H9 (cell line): ENCODE results near the gene EXOC3L1. TPM values are rescaled to one million over a fixed set of nuclear protein-coding genes. Genes with fewer than 3 reads are reported as not detected.

Experiments
- DNase-seq: peaks from one replicate; pipeline ENCODE4 v3.0.0-alpha.2; 2017
- H2AFZ ChIP-seq: one replicate; pipeline ENCODE4 v1.6.1; 2013; ENCODE audit warnings: mild to moderate bottlenecking, low read length, control low read depth, moderate library complexity
- H2AK5ac ChIP-seq: 2 replicates; pipeline ENCODE4 v1.6.1; 2013; ENCODE audit warnings: low read length, control low read depth, mixed read lengths; ENCODE audit not compliant: insufficient read length
- H2BK120ac ChIP-seq: one replicate; pipeline ENCODE4 v1.6.1; 2013; ENCODE audit warnings: low read depth, mild to moderate bottlenecking, low read length, control low read depth, inconsistent platforms; ENCODE audit not compliant: poor library complexity, severe bottlenecking
- H2BK12ac ChIP-seq: 2 replicates; pipeline ENCODE4 v1.6.1; 2013; ENCODE audit warnings: low read length, control low read depth, mixed read lengths, low read depth; ENCODE audit not compliant: insufficient read length
- H2BK15ac ChIP-seq: 2 replicates; pipeline ENCODE4 v1.6.1; 2013; ENCODE audit warnings: low read depth, low read length, control low read depth
- H2BK20ac ChIP-seq: one replicate; pipeline ENCODE4 v1.6.1; 2013; ENCODE audit warnings: low read depth, mild to moderate bottlenecking, low read length, control low read depth, inconsistent platforms; ENCODE audit not compliant: poor library complexity, severe bottlenecking
- H2BK5ac ChIP-seq: 2 replicates; pipeline ENCODE4 v1.6.1; 2013; ENCODE audit warnings: low read length, control low read depth, mixed read lengths; ENCODE audit not compliant: insufficient read length
- H3K14ac ChIP-seq: 2 replicates; pipeline ENCODE4 v1.6.1; 2013; ENCODE audit warnings: low read length, control low read depth; ENCODE audit not compliant: insufficient read depth
- H3K18ac ChIP-seq: 2 replicates; pipeline ENCODE4 v1.6.1; 2013; ENCODE audit warnings: low read depth, mild to moderate bottlenecking, mixed read lengths, low read length, control low read depth; ENCODE audit not compliant: insufficient read length
- H3K23ac ChIP-seq: 2 replicates; pipeline ENCODE4 v1.6.1; 2013; ENCODE audit warnings: low read length, control low read depth, mixed read lengths, low read depth; ENCODE audit not compliant: insufficient read length
- H3K23me2 ChIP-seq: 2 replicates; pipeline ENCODE4 v1.6.1; 2013; ENCODE audit warnings: low read depth, mild to moderate bottlenecking, mixed read lengths, low read length, control low read depth; ENCODE audit not compliant: insufficient read length, poor library complexity, severe bottlenecking
- H3K27ac ChIP-seq: 2 replicates; pipeline ENCODE4 v1.5.1; 2013; ENCODE audit warnings: low read length, control low read depth, mixed read lengths, low read depth; ENCODE audit not compliant: insufficient read length
- H3K27me3 ChIP-seq: 2 replicates; pipeline ENCODE4 v1.6.1; 2013; ENCODE audit warnings: low read length, control low read depth, inconsistent platforms; ENCODE audit not compliant: insufficient read depth
- H3K4ac ChIP-seq: 2 replicates; pipeline ENCODE4 v1.6.1; 2013; ENCODE audit warnings: low read depth, mild to moderate bottlenecking, control low read depth, inconsistent platforms, low read length, moderate library complexity
- H3K4me1 ChIP-seq: 2 replicates; pipeline ENCODE4 v1.6.1; 2013; ENCODE audit warnings: low read length, control low read depth, inconsistent platforms; ENCODE audit not compliant: insufficient read depth
- H3K4me2 ChIP-seq: 2 replicates; pipeline ENCODE4 v1.6.1; 2013; ENCODE audit warnings: low read length, control low read depth, mixed read lengths; ENCODE audit not compliant: insufficient read length, insufficient read depth
- H3K56ac ChIP-seq: 2 replicates; pipeline ENCODE4 v1.6.1; 2013; ENCODE audit warnings: low read depth, mild to moderate bottlenecking, mixed read lengths, low read length, control low read depth; ENCODE audit not compliant: insufficient read length
- H3K79me1 ChIP-seq: 2 replicates; pipeline ENCODE4 v1.6.1; 2013; ENCODE audit warnings: low read depth, mild to moderate bottlenecking, moderate library complexity, low read length, control low read depth, inconsistent platforms; ENCODE audit not compliant: insufficient read depth, poor library complexity, severe bottlenecking
- H3K79me2 ChIP-seq: 2 replicates; pipeline ENCODE4 v1.6.1; 2013; ENCODE audit warnings: low read length, control low read depth, inconsistent platforms; ENCODE audit not compliant: insufficient read depth
- H3K9ac ChIP-seq: 2 replicates; pipeline ENCODE4 v1.6.1; 2013; ENCODE audit warnings: low read length, control low read depth, mixed read lengths; ENCODE audit not compliant: insufficient read length; ENCODE audit errors: extremely low read depth
- H3K9me3 ChIP-seq: one replicate; pipeline ENCODE4 v1.6.1; 2013; ENCODE audit warnings: low read depth, low read length, inconsistent platforms; ENCODE audit not compliant: control insufficient read depth
- H3T11ph ChIP-seq: one replicate; pipeline ENCODE4 v1.6.1; 2013; ENCODE audit warnings: mild to moderate bottlenecking, low read length, control low read depth, inconsistent platforms
- H4K20me1 ChIP-seq: one replicate; pipeline ENCODE4 v1.6.1; 2013; ENCODE audit not compliant: control insufficient read depth, insufficient read length, insufficient read depth
- H4K5ac ChIP-seq: 2 replicates; pipeline ENCODE4 v1.6.1; 2013; ENCODE audit warnings: low read depth, mild to moderate bottlenecking, mixed read lengths, low read length, control low read depth; ENCODE audit not compliant: insufficient read length
- H4K8ac ChIP-seq: replicated peaks from 2 replicates; pipeline ENCODE4 v1.6.1; 2013; ENCODE audit warnings: low read length, control low read depth, mixed read lengths, low read depth; ENCODE audit not compliant: insufficient read length
- H4K91ac ChIP-seq: 2 replicates; pipeline ENCODE4 v1.6.1; 2013; ENCODE audit warnings: low read depth, mild to moderate bottlenecking, moderate library complexity, mixed read lengths, low read length, control low read depth; ENCODE audit not compliant: insufficient read length
- H3K27ac Mint-ChIP-seq, 3 experiments: 2 replicates in 2 of 3; 3 replicates in 1 of 3; pipeline ENCODE4 v1.8.0; 2020 to 2021; ENCODE audit warnings: mixed read lengths in 3 of 3, mild to moderate bottlenecking in 1 of 3, moderate library complexity in 1 of 3
- H3K27me3 Mint-ChIP-seq: 2 replicates; pipeline ENCODE4 v1.8.0; 2021; ENCODE audit warnings: low read depth, mild to moderate bottlenecking, moderate library complexity, mixed read lengths
- H3K36me3 Mint-ChIP-seq, 3 experiments: 2 replicates in 2 of 3; 3 replicates in 1 of 3; pipeline ENCODE4 v1.8.0; 2020 to 2021; ENCODE audit warnings: low read depth in 3 of 3, mixed read lengths in 3 of 3; ENCODE audit not compliant: insufficient read depth in 1 of 3
- H3K4me1 Mint-ChIP-seq, 2 experiments: 2 replicates each; pipeline ENCODE4 v1.8.0; 2020; ENCODE audit warnings: mixed read lengths in 2 of 2
- H3K4me3 Mint-ChIP-seq, 2 experiments: 2 replicates in 1 of 2; 3 replicates in 1 of 2; pipeline ENCODE4 v1.8.0; 2020 to 2021; ENCODE audit warnings: mild to moderate bottlenecking in 2 of 2, mixed read lengths in 2 of 2, moderate library complexity in 1 of 2
- H3K9me3 Mint-ChIP-seq, 2 experiments: 2 replicates in 1 of 2; 3 replicates in 1 of 2; pipeline ENCODE4 v1.8.0; 2020; ENCODE audit warnings: mild to moderate bottlenecking in 2 of 2, mixed read lengths in 2 of 2, moderate library complexity in 1 of 2
- CTCF ChIP-seq: fragments of 200-600 bp; sonication (generic); conservative IDR thresholded peaks from 3 replicates; pipeline ENCODE4 v1.8.0; 2021; ENCODE audit warnings: antibody characterized with exemption, mild to moderate bottlenecking
- WGBS: extraction: QIAGEN DNeasy Blood & Tissue Kit; methylation state at CpG from one replicate; pipeline ENCODE4 v1.1.7; 2013; ENCODE audit warnings: missing lambda C conversion rate, low lambda C conversion rate, mixed read lengths; ENCODE audit not compliant: insufficient read length; ENCODE audit errors: extremely low coverage; 5-methylcytosine and 5-hydroxymethylcytosine counted together
- total RNA-seq: library from RNA; stranded (reverse); gene quantifications from 2 replicates; pipeline ENCODE4 v1.2.1, GENCODE V29; 2021

Gene EXOC3L1
- total RNA-seq, 1 experiment from 2014 or later, result 3.3 TPM

- Histone ChIP-seq H3K14ac (no peak overlapping the region), H3K79me1 (no peaks in the 10 kb centered on the region), H2AFZ (no peak overlapping the region), H3T11ph (no peak overlapping the region), H4K91ac (no peak overlapping the region), H3K4me1 (peaks cover 2% of the 10 kb centered on the region; the same call in 1 of the 2 replicates), H3K4me2 (no peak overlapping the region), H2BK120ac (no peak overlapping the region), H3K4ac (no peak overlapping the region), H3K27ac (no peak overlapping the region), H4K5ac (no peak overlapping the region), H3K27me3 (peaks cover 8% of the 10 kb centered on the region; the same call in 1 of the 2 replicates), H3K9ac (no peak overlapping the region), H3K23me2 (peaks cover 22% of the 10 kb centered on the region), H3K23ac (no peak overlapping the region), H4K20me1 (no peaks in the 10 kb centered on the region), H2BK15ac (no peak overlapping the region), H3K9me3 (no peaks in the 10 kb centered on the region), H2BK20ac (no peak overlapping the region), H3K18ac (no peak overlapping the region), H4K8ac (no peak overlapping the region), H2BK12ac (no peak overlapping the region), H2BK5ac (no peak overlapping the region), H3K56ac (no peak overlapping the region), H2AK5ac (no peak overlapping the region), H3K79me2 (no peaks in the 10 kb centered on the region)
- no peak for DNase-seq
- peaks cover 0 to 7% (median 4%) of the 10 kb centered on the region in 3 experiments; a peak in 2 of 7 replicates for H3K36me3 Mint-ChIP-seq
- H3K9me3 Mint-ChIP-seq, result no peaks in the 10 kb centered on the region
- peaks cover 38% of the 10 kb centered on the region for H3K27me3 Mint-ChIP-seq
- no peak overlapping the region for H3K4me3 Mint-ChIP-seq
- WGBS, result no CpG with 5 or more reads among the region's 16 CpGs
- no peak overlapping the region for H3K27ac Mint-ChIP-seq
- no peak for TF ChIP-seq CTCF
- peaks cover 17 to 18% of the 10 kb centered on the region in 2 experiments for H3K4me1 Mint-ChIP-seq
These were observed 9.8 kb downstream of the EXOC3L1 start for GRCh38 chr16:67180166-67180565.
